HEK293 (cell line): ENCODE results near the gene HOXA3.

Experiments
- BCL11A ChIP-seq: fragments of 450-650 bp; formaldehyde crosslinking; IDR thresholded peaks from 2 replicates; pipeline ENCODE4 v1.5.1; 2016; ENCODE audit warnings: low read depth, missing biosample characterization, missing genetic modification characterization
- KLF10 ChIP-seq: fragments of 450-650 bp; IDR thresholded peaks from 2 replicates; pipeline ENCODE4 v1.5.1; 2018; ENCODE audit warnings: missing biosample characterization, mild to moderate bottlenecking, missing genetic modification characterization
- MZF1 ChIP-seq: fragments of 450-650 bp; formaldehyde crosslinking; IDR thresholded peaks from 2 replicates; pipeline ENCODE4 v1.5.1; 2017; ENCODE audit warnings: missing biosample characterization, missing genetic modification characterization, borderline replicate concordance
- TCF7L2 ChIP-seq: IDR thresholded peaks from 2 replicates; pipeline ENCODE4 v1.6.1; 2011; ENCODE audit warnings: low read depth, mild to moderate bottlenecking, inconsistent platforms, low read length, moderate library complexity, borderline replicate concordance
- TRIM28 ChIP-seq: IDR thresholded peaks from 2 replicates; pipeline ENCODE4 v1.6.1; 2011; ENCODE audit warnings: low read length, control low read depth, borderline replicate concordance
- ZBTB1 ChIP-seq: fragments of 450-650 bp; formaldehyde crosslinking; IDR thresholded peaks from 2 replicates; pipeline ENCODE4 v1.5.1; 2016; ENCODE audit warnings: missing biosample characterization, missing genetic modification characterization
- ZEB2 ChIP-seq: fragments of 450-650 bp; formaldehyde crosslinking; IDR thresholded peaks from 2 replicates; pipeline ENCODE4 v1.5.1; 2016; ENCODE audit warnings: missing biosample characterization, missing genetic modification characterization
- ZIC2 ChIP-seq: fragments of 450-650 bp; formaldehyde crosslinking; IDR thresholded peaks from 2 replicates; pipeline ENCODE4 v1.5.1; 2016; ENCODE audit warnings: missing biosample characterization, missing genetic modification characterization
- ZNF10 ChIP-seq: fragments of 450-650 bp; formaldehyde crosslinking; IDR thresholded peaks from 2 replicates; pipeline ENCODE4 v1.5.1; 2017; ENCODE audit warnings: missing biosample characterization, missing genetic modification characterization
- ZNF114 ChIP-seq: fragments of 450-650 bp; formaldehyde crosslinking; IDR thresholded peaks from 2 replicates; pipeline ENCODE4 v1.5.0; 2017; ENCODE audit warnings: missing biosample characterization, missing genetic modification characterization
- ZNF140 ChIP-seq: fragments of 450-650 bp; formaldehyde crosslinking; IDR thresholded peaks from 2 replicates; pipeline ENCODE4 v1.5.1; 2016; ENCODE audit warnings: missing biosample characterization, missing genetic modification characterization
- ZNF169 ChIP-seq: fragments of 450-650 bp; formaldehyde crosslinking; IDR thresholded peaks from 2 replicates; pipeline ENCODE4 v1.5.1; 2016; ENCODE audit warnings: missing biosample characterization, missing genetic modification characterization
- ZNF23 ChIP-seq: fragments of 450-650 bp; formaldehyde crosslinking; IDR thresholded peaks from 2 replicates; pipeline ENCODE4 v1.5.1; 2016; ENCODE audit warnings: missing biosample characterization, missing genetic modification characterization, borderline replicate concordance
- ZNF324 ChIP-seq: fragments of 450-650 bp; formaldehyde crosslinking; IDR thresholded peaks from 2 replicates; pipeline ENCODE4 v1.5.1; 2016; ENCODE audit warnings: missing biosample characterization, missing genetic modification characterization
- ZNF341 ChIP-seq: fragments of 450-650 bp; formaldehyde crosslinking; IDR thresholded peaks from 2 replicates; pipeline ENCODE4; 2016; ENCODE audit warnings: low read depth, missing biosample characterization, missing genetic modification characterization
- ZNF366 ChIP-seq: fragments of 450-650 bp; formaldehyde crosslinking; conservative IDR thresholded peaks from 2 replicates; pipeline ENCODE4 v1.5.1; 2016; ENCODE audit warnings: missing biosample characterization, missing genetic modification characterization
- ZNF501 ChIP-seq: fragments of 450-650 bp; formaldehyde crosslinking; IDR thresholded peaks from 2 replicates; pipeline ENCODE4 v1.5.1; 2016; ENCODE audit warnings: missing biosample characterization, missing genetic modification characterization
- ZNF561 ChIP-seq: fragments of 450-650 bp; IDR thresholded peaks from 2 replicates; pipeline ENCODE4 v1.5.1; 2018; ENCODE audit warnings: missing biosample characterization, missing genetic modification characterization, borderline replicate concordance
- ZNF600 ChIP-seq: fragments of 450-650 bp; formaldehyde crosslinking; IDR thresholded peaks from 2 replicates; pipeline ENCODE4 v1.5.1; 2016; ENCODE audit warnings: missing biosample characterization, missing genetic modification characterization
- ZNF660 ChIP-seq: fragments of 450-650 bp; IDR thresholded peaks from 2 replicates; pipeline ENCODE4 v1.5.1; 2018; ENCODE audit warnings: missing biosample characterization, mild to moderate bottlenecking, missing genetic modification characterization
- ZXDB ChIP-seq: fragments of 450-650 bp; formaldehyde crosslinking; IDR thresholded peaks from 2 replicates; pipeline ENCODE4 v1.5.1; 2016; ENCODE audit warnings: missing biosample characterization, missing genetic modification characterization
- TF ChIP-seq, protein P1 (sequence below): fragments of 450-650 bp; formaldehyde crosslinking; IDR thresholded peaks from 2 replicates; pipeline ENCODE4 v1.5.1; 2016; ENCODE audit warnings: missing biosample characterization, missing genetic modification characterization, low read depth
- TF ChIP-seq, protein P2 (sequence below): fragments of 450-650 bp; formaldehyde crosslinking; IDR thresholded peaks from 2 replicates; pipeline ENCODE4 v1.5.1; 2016; ENCODE audit warnings: missing biosample characterization, missing genetic modification characterization
- TF ChIP-seq, protein P3 (sequence below): fragments of 450-650 bp; formaldehyde crosslinking; IDR thresholded peaks from 2 replicates; pipeline ENCODE4 v1.5.1; 2016; ENCODE audit warnings: missing biosample characterization, missing genetic modification characterization
- TF ChIP-seq, protein P4 (sequence below): fragments of 450-650 bp; formaldehyde crosslinking; IDR thresholded peaks from 2 replicates; pipeline ENCODE4 v1.5.1; 2016; ENCODE audit warnings: missing biosample characterization, missing genetic modification characterization
- TF ChIP-seq, protein P5 (sequence below): fragments of 450-650 bp; formaldehyde crosslinking; IDR thresholded peaks from 2 replicates; pipeline ENCODE4 v1.5.1; 2016; ENCODE audit warnings: missing biosample characterization, missing genetic modification characterization
- TF ChIP-seq, protein P6 (sequence below): fragments of 450-650 bp; formaldehyde crosslinking; optimal IDR thresholded peaks from 2 replicates; pipeline ENCODE3; 2016; ENCODE audit warnings: missing biosample characterization, mild to moderate bottlenecking, missing genetic modification characterization
- TF ChIP-seq, protein P7 (sequence below): fragments of 450-650 bp; formaldehyde crosslinking; IDR thresholded peaks from 2 replicates; pipeline ENCODE4 v1.5.1; 2016; ENCODE audit warnings: missing biosample characterization, missing genetic modification characterization
- TF ChIP-seq, protein P8 (sequence below): fragments of 450-650 bp; formaldehyde crosslinking; IDR thresholded peaks from 2 replicates; pipeline ENCODE4 v1.5.1; 2016; ENCODE audit warnings: missing biosample characterization, missing genetic modification characterization

HOXA3 gene

DNA sequence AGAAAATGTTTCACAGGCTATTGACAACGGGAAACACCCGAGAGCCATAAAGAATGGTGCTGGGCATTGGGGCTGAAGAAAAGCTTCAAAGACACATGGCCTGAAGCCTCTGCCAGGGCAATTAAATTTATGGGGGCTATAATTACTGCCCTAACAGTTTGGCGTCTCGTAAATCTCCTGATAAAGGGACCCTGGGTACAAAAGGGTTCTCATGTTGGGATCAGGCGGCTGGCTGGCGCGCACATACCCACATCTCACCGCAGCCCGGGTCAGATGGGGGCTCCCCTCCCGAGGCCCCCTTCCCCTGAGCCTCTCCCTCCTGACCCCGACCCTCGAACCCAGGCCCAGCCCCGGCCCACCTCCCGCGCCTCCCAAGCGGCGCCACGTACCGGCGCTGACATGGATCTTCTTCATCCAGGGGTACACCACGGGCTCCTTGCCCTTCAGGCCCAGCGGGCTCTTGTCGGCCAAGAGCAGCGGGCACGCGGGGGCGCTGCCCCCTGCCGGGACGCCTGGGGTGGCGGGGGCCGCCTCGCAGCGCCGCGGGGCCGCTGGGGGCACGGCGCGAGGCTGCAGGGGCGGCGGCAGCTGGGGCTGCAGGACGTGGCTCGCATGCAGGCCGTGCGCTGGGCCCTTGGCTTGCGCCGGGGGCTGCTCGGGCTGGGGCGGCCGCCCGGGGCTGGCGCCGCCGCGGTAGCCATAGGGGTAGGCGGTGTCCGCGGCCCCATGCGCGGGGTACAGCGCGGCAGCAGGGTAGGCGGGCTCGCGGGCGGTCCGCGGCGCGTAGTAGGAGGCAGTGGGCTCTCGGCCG, 22.4 kb downstream of the HOXA3 start (continued):
- 0 out of 2 replicates have a peak, but pooled peaks have one; percentile 35 for TF ChIP-seq ZNF501
- TF ChIP-seq, protein P1, sequence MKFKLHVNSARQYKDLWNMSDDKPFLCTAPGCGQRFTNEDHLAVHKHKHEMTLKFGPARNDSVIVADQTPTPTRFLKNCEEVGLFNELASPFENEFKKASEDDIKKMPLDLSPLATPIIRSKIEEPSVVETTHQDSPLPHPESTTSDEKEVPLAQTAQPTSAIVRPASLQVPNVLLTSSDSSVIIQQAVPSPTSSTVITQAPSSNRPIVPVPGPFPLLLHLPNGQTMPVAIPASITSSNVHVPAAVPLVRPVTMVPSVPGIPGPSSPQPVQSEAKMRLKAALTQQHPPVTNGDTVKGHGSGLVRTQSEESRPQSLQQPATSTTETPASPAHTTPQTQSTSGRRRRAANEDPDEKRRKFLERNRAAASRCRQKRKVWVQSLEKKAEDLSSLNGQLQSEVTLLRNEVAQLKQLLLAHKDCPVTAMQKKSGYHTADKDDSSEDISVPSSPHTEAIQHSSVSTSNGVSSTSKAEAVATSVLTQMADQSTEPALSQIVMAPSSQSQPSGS (tag by site-specific recombination) = no peak
- TF ChIP-seq, protein P2, sequence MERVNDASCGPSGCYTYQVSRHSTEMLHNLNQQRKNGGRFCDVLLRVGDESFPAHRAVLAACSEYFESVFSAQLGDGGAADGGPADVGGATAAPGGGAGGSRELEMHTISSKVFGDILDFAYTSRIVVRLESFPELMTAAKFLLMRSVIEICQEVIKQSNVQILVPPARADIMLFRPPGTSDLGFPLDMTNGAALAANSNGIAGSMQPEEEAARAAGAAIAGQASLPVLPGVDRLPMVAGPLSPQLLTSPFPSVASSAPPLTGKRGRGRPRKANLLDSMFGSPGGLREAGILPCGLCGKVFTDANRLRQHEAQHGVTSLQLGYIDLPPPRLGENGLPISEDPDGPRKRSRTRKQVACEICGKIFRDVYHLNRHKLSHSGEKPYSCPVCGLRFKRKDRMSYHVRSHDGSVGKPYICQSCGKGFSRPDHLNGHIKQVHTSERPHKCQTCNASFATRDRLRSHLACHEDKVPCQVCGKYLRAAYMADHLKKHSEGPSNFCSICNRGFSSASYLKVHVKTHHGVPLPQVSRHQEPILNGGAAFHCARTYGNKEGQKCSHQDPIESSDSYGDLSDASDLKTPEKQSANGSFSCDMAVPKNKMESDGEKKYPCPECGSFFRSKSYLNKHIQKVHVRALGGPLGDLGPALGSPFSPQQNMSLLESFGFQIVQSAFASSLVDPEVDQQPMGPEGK (tag by site-specific recombination) = peak; percentile 38
- TF ChIP-seq, protein P3, sequence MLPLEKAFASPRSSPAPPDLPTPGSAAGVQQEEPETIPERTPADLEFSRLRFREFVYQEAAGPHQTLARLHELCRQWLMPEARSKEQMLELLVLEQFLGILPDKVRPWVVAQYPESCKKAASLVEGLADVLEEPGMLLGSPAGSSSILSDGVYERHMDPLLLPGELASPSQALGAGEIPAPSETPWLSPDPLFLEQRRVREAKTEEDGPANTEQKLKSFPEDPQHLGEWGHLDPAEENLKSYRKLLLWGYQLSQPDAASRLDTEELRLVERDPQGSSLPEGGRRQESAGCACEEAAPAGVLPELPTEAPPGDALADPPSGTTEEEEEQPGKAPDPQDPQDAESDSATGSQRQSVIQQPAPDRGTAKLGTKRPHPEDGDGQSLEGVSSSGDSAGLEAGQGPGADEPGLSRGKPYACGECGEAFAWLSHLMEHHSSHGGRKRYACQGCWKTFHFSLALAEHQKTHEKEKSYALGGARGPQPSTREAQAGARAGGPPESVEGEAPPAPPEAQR = no peak
- TF ChIP-seq BCL11A = no peak
- no peak for TF ChIP-seq ZNF23
- TF ChIP-seq MZF1 (tag by site-specific recombination) = no peak
- no peak for TF ChIP-seq ZNF114 (tag by site-specific recombination)
- TF ChIP-seq TCF7L2 = peak; percentile 95
- TF ChIP-seq ZNF561 = no peak
- TF ChIP-seq ZXDB = peak; percentile 78
- TF ChIP-seq ZNF366 (tag by site-specific recombination) = peak; percentile 9
- peak; percentile 47 for TF ChIP-seq ZNF341
- TF ChIP-seq ZNF324 (tag by site-specific recombination) = no peak
- TF ChIP-seq, protein P4, sequence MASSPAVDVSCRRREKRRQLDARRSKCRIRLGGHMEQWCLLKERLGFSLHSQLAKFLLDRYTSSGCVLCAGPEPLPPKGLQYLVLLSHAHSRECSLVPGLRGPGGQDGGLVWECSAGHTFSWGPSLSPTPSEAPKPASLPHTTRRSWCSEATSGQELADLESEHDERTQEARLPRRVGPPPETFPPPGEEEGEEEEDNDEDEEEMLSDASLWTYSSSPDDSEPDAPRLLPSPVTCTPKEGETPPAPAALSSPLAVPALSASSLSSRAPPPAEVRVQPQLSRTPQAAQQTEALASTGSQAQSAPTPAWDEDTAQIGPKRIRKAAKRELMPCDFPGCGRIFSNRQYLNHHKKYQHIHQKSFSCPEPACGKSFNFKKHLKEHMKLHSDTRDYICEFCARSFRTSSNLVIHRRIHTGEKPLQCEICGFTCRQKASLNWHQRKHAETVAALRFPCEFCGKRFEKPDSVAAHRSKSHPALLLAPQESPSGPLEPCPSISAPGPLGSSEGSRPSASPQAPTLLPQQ (tag by site-specific recombination) = 0 out of 2 replicates have a peak, but pooled peaks have one; percentile 48
- TF ChIP-seq KLF10 = peak; percentile 80; the same call in 1 of the 2 replicates
- TF ChIP-seq, protein P5, sequence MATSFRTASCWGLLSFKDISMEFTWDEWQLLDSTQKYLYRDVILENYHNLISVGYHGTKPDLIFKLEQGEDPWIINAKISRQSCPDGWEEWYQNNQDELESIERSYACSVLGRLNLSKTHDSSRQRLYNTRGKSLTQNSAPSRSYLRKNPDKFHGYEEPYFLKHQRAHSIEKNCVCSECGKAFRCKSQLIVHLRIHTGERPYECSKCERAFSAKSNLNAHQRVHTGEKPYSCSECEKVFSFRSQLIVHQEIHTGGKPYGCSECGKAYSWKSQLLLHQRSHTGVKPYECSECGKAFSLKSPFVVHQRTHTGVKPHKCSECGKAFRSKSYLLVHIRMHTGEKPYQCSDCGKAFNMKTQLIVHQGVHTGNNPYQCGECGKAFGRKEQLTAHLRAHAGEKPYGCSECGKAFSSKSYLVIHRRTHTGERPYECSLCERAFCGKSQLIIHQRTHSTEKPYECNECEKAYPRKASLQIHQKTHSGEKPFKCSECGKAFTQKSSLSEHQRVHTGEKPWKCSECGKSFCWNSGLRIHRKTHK (tag by site-specific recombination) = no peak
- peak; percentile 51; the same call in 1 of the 2 replicates for TF ChIP-seq ZNF660 (tag by site-specific recombination)
- no peak for TF ChIP-seq ZBTB1 (tag by site-specific recombination)
- TF ChIP-seq ZEB2 = peak; percentile 53; the same call in 1 of the 2 replicates
- TF ChIP-seq, protein P6, sequence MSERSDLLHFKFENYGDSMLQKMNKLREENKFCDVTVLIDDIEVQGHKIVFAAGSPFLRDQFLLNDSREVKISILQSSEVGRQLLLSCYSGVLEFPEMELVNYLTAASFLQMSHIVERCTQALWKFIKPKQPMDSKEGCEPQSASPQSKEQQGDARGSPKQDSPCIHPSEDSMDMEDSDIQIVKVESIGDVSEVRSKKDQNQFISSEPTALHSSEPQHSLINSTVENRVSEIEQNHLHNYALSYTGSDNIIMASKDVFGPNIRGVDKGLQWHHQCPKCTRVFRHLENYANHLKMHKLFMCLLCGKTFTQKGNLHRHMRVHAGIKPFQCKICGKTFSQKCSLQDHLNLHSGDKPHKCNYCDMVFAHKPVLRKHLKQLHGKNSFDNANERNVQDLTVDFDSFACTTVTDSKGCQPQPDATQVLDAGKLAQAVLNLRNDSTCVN = peak; percentile 27
- TF ChIP-seq, protein P7, sequence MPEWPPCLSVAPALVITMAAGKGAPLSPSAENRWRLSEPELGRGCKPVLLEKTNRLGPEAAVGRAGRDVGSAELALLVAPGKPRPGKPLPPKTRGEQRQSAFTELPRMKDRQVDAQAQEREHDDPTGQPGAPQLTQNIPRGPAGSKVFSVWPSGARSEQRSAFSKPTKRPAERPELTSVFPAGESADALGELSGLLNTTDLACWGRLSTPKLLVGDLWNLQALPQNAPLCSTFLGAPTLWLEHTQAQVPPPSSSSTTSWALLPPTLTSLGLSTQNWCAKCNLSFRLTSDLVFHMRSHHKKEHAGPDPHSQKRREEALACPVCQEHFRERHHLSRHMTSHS (tag by site-specific recombination) = peak; percentile 58; the same call in 1 of the 2 replicates
- no peak for TF ChIP-seq ZNF140 (tag by site-specific recombination)
- no peak for TF ChIP-seq ZNF600 (tag by site-specific recombination)
- TF ChIP-seq ZNF10 (tag by site-specific recombination) = no peak
- TF ChIP-seq TRIM28 = no peak
- no peak for TF ChIP-seq ZNF169 (tag by site-specific recombination)
- TF ChIP-seq ZIC2 (tag by site-specific recombination) = peak; percentile 90
- TF ChIP-seq, protein P8, sequence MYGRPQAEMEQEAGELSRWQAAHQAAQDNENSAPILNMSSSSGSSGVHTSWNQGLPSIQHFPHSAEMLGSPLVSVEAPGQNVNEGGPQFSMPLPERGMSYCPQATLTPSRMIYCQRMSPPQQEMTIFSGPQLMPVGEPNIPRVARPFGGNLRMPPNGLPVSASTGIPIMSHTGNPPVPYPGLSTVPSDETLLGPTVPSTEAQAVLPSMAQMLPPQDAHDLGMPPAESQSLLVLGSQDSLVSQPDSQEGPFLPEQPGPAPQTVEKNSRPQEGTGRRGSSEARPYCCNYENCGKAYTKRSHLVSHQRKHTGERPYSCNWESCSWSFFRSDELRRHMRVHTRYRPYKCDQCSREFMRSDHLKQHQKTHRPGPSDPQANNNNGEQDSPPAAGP (tag by site-specific recombination) = no peak
